ENCODE results near the gene AOPEP. TPM values are rescaled to one million over a fixed set of nuclear protein-coding genes. Genes with fewer than 3 reads are reported as not detected.

Gene AOPEP
- total RNA-seq, 1 experiment from 2014 or later: 15.0 TPM

DNA sequence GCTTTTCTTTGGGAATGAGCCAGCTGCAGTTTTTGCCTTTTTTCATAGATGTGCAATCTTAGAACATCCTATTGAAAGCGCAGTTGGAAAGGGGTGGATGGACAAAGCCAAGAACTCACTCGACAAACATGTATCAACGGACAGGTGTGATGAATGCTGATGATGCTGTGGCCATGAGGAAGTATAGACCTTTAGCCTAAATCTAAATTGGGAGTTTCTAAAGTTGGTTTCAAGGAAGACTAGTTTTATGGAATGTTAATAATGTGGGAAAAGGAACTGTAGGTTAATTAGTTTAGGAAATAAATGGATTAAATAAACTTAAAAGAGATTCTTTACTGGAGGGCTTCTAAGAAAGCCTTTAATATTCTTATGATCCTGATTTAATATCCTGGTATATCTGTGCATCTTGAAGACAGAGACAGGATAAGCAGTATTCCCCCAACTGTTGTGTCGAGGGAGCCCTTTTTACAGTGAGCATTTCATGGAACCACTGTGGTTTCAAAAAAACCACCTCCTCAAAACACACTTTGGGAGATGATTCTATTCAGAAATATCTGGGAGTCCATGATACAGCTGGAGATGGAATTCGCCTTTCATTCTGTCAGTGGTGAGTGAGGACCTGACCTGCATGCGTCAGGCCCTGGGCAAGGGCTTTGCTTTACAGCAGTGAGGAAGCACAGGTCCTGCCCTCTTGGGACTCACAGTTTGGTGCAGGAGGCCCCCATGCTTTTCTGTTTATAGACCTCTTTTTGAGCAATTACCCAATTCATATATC lies 82.6 kb downstream of the AOPEP start:
- H3K4ac ChIP-seq (ENCODE audit: low read depth, low read length): no peak overlapping the region
- no peak overlapping the region for H2AK5ac ChIP-seq (ENCODE audit: insufficient read length, low read length)
- no peaks in the 10 kb centered on the region for H3K79me1 ChIP-seq (ENCODE audit: insufficient read depth, low read depth, low read length, poor library complexity, severe bottlenecking)
- H3K9ac ChIP-seq (ENCODE audit: extremely low read depth, insufficient read length, low read length): no peak overlapping the region
- no peak overlapping the region for H2BK15ac ChIP-seq (ENCODE audit: low read depth, low read length)
- H4K20me1 ChIP-seq (ENCODE audit: control insufficient read depth, insufficient read depth, insufficient read length): no peaks in the 10 kb centered on the region
- H2BK5ac ChIP-seq (ENCODE audit: insufficient read length, low read length): no peak overlapping the region
- H4K5ac ChIP-seq (ENCODE audit: insufficient read length, low read depth, low read length): no peak overlapping the region
- no peaks in the 10 kb centered on the region for H3K23me2 ChIP-seq (ENCODE audit: insufficient read length, low read depth, low read length, poor library complexity, severe bottlenecking)
- no peak overlapping the region for H2BK12ac ChIP-seq (ENCODE audit: insufficient read length, low read depth, low read length)
- TF ChIP-seq CTCF (conservative IDR thresholded peaks at IDR 0.05): no peak
- no peak overlapping the region for H3K27ac Mint-ChIP-seq
- no peaks in the 10 kb centered on the region for H3K9me3 Mint-ChIP-seq
- no peak overlapping the region for H3K4me3 Mint-ChIP-seq
- H2AFZ ChIP-seq (ENCODE audit: low read length): no peak overlapping the region
- no peak overlapping the region for H3K56ac ChIP-seq (ENCODE audit: insufficient read length, low read depth, low read length)
- no peak overlapping the region for H2BK20ac ChIP-seq (ENCODE audit: low read depth, low read length, poor library complexity, severe bottlenecking)
- H3K14ac ChIP-seq (ENCODE audit: insufficient read depth, low read length): no peak overlapping the region
- no peak overlapping the region for H2BK120ac ChIP-seq (ENCODE audit: low read depth, low read length, poor library complexity, severe bottlenecking)
- no peaks in the 10 kb centered on the region for H3K27me3 Mint-ChIP-seq (ENCODE audit: low read depth)
- H4K8ac ChIP-seq (replicated peaks; ENCODE audit: insufficient read length, low read depth, low read length): no peak overlapping the region
- H3K9me3 ChIP-seq (ENCODE audit: control insufficient read depth, low read depth, low read length): no peaks in the 10 kb centered on the region
- no peaks in the 10 kb centered on the region for H3K4me1 ChIP-seq (ENCODE audit: insufficient read depth, low read length)
- H3K79me2 ChIP-seq (ENCODE audit: insufficient read depth, low read length): no peaks in the 10 kb centered on the region
- H3K36me3 Mint-ChIP-seq (ENCODE audit: insufficient read depth in 1 of 3, low read depth in 3 of 3): peaks cover 2 to 10% (median 9%) of the 10 kb centered on the region in 3 experiments; a peak in 5 of 7 replicates
- no peak for DNase-seq
- no CpG with 5 or more reads among the region's 6 CpGs for WGBS (ENCODE audit: extremely low coverage, insufficient read length, low lambda C conversion rate)
- H3K4me1 Mint-ChIP-seq: peaks cover 16 to 30% of the 10 kb centered on the region in 2 experiments
- H4K91ac ChIP-seq (ENCODE audit: insufficient read length, low read depth, low read length): no peak overlapping the region
- H3T11ph ChIP-seq (ENCODE audit: low read length): no peak overlapping the region
- no peak overlapping the region for H3K27ac ChIP-seq (ENCODE audit: insufficient read length, low read depth, low read length)
- no peak overlapping the region for H3K4me2 ChIP-seq (ENCODE audit: insufficient read depth, insufficient read length, low read length)
- no peaks in the 10 kb centered on the region for H3K27me3 ChIP-seq (ENCODE audit: insufficient read depth, low read length)
- H3K18ac ChIP-seq (ENCODE audit: insufficient read length, low read depth, low read length): no peak overlapping the region
- H3K23ac ChIP-seq (ENCODE audit: insufficient read length, low read depth, low read length): no peak overlapping the region
